ENCODE measurements around the gene A4GALT.
"Not testable (repeated sequence)": the region's sequence is repeated elsewhere in the genome, so short reads cannot be mapped to it uniquely, and the experiment has no call there.

The A4GALT gene, protein sequence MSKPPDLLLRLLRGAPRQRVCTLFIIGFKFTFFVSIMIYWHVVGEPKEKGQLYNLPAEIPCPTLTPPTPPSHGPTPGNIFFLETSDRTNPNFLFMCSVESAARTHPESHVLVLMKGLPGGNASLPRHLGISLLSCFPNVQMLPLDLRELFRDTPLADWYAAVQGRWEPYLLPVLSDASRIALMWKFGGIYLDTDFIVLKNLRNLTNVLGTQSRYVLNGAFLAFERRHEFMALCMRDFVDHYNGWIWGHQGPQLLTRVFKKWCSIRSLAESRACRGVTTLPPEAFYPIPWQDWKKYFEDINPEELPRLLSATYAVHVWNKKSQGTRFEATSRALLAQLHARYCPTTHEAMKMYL

DNA sequence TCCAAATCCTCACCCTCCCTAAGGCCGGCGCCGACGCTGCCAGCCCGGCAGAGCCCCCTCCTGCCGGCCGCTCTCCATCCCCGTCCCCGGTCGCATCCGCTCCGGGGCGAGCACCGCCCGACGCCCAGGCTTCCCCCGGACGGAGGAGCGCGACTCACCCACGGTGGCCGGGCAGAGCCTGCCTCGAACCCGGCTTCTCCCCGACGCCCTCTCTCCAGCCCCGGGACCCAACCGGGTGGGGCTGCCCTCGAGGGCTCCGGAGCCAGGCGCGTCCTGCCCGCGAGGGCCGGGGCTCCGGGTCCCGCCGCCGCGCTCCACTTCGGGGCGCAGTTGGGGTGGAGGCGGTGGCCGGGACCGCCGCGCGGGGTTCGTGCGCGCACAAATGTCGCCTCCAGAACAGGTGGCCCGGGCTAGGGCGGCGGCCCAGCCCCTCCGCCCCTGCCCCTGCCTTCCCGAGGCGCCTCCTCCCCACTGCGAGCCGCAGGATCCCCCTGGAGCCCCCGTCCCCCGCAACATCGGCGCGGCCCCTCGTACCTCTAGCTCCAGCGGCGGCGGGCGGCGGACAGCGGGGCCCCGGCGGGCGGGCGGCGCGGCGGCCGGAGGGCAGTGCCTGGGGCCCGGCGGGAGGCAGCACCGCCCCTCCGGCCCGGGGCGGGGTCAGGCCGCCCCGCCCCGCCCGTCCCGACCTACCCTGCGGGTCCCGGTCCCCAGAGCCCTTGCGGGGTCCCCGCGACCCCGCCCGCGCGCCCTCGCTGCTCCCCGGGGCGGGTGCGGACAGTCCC, at the start of gene A4GALT:
Gene A4GALT, minus strand, starts transcription at position 608 of the 782 bp plus-strand sequence. CDS start 26,919 bp downstream, outside the sequence.
- no peak for DNase-seq

DNA sequence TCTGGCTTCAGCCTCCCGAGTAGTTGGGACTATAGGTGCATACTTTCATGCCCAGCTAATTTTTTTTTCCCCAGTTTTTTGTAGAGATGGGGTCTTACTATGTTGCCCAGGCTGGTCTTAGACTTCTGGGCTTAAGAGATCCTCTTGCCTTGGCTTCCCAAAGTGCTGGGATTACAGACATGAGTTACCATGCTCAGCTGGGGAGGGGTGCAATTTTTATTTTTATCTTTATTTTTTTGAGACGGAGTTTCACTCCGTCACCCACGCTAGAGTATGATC, 49.7 kb upstream of the A4GALT start:
- no peak for DNase-seq

DNA sequence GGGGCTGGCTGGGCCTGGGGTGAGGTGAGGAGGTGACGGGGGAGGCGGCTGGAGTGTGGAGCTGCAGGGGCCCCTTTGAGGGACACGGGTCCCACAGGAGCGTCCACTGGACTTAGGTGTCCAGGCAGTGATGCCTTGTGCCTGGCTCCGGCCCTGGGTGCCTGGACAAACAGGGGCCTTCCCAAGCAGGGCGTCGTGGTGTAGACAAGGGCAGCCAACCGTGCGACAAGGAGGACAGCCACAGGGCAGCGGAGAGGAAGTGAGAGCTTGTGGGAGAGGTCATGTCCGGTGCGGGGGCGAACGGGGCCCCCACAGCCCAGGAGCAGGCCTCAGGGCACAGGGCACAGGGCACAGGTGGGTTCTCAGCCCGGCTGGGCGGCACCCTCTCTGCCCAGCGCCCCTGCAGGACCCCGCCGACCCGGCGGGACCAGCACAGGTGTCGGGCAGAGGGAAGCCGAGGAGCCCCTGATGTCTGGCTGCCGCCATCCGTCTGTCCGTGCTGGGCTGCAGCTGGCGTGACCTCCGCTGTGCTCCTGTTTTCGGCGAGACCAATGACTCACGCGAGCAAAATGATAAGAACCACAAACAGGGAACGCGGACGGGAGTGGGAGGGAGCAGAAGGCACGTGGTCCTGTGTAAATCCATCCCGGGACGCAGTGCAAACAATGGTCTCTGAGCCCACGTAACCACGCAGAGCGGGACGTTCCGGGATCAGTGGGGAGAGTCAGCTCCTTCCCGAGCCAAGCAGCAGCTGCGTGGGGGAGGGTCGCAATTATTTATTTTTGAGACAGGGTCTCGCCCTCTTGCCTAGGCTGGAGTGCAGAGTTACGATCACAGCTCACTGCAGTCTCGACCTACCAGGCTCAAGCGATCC, 49.1 kb upstream of the A4GALT start:
- no peak for DNase-seq

DNA sequence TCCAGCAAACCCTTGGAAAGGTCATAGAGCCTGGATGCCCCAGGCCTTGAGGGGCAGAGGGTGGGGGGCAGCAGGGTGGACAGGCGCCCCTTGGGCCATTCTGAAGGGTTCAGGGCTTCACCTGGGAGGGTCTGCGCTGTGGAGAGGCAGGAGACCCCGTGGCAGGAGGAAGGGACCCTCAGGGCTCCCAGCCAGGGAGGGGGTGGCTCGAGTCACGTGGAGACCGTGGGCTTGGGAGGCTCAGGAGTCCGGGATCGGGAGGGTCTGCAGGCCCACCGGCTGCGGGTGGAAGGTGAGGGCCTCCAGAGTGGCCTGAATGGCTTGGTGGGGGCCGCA, 48.5 kb upstream of the A4GALT start:
- DNase-seq = no peak

DNA sequence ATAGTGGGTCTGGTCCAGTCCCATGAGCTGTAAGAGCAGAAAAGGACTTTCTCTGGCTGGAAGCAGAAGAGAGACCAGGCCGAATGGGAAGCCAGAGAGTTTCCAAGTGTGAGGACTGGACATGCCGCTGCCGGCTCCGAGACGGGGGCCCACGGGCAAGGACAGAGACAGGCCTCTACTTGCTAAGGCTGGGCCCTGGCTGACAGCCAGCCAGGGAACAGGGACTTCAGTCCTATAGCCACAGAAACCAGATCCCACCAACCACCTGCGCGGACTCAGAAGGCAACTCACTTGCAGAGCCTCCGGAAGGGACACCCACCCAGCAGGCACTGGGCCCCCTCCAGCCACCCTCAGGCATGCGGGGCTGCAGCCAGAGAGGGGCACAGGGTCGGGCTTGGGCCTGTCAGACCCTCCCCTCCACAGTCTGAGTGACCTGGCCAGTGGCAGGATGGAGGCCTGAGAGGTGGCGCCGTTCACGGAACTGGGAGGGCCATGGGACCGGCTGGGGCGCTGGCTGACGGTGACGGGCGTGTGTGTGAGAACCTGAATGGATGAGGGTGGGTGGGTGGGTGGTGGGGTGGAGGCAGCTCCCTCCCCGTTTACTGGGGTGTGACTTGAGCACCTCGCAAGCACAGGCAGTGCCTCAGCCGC, 47.8 kb upstream of the A4GALT start:
- DNase-seq = no peak

DNA sequence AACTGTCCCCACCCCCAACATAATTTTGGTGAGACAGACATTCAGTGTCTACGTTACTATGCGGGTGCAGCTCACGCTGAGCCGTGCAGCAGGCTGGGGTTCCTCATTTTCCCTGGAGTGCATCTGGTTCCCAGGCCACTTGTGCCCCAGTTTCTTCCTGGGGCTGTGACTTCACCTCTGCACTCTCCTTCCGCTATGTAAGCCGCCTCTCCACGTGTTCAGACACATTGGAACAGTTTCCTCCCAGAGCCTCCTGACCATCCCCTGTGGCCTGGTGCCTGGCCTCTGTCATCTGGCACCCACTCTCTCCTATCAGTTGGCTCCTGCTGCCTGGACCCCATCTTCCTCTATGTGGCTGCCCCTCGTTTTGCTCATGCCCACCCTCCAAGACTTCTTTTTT, 46.2 kb upstream of the A4GALT start:
- no peak for DNase-seq

DNA sequence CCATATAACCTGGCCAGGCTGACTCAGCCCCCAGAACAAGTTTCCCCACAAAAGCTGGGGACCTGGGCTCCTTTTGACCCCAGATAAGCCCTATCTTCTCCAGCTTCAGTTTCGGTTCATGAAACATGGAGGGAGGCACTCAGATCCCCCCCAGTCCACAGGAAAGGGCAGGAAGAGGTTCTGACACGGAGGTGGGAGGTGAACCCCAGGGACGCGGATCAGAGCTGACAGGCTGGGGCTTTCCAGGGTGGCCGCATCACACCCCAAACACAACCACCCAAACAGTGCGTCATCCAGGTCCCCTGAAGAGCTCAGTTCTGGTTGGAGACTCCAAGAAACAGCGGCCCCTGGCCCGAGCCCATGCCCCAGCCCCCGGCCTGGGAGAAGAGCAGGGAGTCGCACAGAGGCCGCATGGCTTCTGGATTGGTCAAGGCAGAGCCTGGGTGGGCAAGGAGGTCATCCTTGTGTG, 44.3 kb upstream of the A4GALT start:
- no peak for DNase-seq

DNA sequence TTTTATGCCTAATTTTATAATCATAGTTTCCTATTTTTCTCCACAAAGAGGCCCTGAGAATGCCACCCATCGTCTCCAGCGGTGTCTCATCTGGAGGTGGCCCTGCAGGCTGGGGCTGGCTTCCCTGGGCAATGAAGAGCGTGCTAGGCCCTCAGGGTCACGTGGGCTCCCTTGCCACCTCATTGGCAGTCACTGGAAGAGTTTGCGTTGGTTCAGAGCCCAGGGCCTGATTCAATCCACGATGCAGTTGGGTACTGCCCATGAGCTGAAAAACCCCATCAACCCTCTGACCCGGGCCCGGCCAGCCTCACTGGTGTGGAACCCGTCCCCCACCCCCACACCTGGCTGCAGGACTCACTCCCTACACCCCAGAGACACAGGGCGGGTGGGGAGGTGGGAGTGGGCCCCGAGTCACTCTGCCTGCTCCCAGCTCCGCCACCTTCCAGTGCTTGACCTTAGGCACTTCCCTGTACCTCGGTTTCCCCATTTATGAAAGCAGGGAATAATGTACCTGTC, 43.4 kb upstream of the A4GALT start:
- DNase-seq = no peak

DNA sequence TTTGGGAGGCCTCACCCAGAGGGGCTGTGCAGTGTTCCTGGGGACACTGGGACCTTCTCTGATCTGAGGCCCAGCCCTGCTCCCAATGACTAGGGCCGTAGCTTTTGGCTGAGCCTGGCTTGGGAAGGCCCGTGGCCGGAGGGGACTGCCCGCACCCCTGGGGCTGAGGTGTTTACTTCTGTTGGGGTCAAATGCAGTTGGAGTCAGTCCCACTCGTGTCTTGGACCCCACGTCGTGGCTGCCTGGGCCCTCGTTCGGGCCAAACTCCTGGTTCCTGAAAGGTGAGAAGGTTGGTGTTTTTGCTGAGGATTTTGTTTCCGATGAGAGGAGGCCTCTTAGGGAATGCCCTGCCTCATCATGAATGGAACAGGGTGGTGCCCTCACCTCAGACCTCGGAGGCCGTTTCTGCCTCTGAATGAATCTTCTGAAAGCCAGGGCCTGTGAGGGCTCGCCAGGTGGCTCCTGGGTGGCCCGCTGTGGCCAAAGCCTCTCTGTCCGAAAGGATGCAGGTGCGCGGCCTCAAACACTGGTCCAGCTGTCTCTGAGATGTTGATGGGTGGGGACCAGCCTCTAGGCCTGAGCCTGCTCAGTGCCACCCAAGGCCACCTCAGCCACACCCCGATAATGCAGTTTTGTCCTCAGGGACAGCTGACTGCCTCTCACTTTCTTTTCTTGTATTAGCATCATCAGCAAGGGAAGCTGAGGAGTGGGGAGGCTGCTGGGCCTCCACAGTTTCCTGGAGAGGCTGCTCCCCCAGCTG, 40.3 kb upstream of the A4GALT start:
- no peak for DNase-seq

DNA sequence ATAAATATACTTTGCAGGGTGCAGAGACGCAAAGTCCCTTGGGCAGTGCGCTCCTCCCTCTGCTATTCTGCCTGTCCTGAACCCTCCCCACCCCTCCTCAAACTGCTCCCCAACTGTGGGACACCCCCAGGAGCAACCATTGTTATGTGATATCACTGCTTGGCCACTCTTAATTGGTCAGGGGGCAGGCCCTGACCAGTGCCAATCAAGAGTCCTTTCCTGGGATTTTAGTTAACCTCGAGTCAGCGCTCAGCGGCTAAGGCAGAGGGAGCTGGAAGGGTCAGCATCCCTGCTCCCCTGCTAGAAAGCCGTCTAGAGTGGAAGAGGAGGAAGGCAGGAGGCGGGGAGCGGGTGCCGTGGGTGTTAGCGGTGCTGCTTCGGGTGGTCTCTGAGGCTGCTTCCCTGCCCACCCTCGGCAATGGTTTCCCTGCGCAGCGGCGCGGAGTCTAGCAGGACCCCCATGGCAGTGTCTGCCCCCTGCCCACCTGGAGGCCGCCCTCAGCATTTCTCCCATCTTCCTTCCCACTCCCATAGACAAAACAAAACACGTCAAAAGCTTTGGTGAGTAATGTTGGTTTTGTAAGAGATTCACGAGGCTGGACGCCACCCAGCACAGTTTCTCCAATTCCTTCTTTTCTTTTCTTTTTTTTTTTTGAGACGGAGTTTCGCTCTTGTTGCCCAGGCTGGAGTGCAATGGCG, 38.4 kb upstream of the A4GALT start:
- no peak for DNase-seq

DNA sequence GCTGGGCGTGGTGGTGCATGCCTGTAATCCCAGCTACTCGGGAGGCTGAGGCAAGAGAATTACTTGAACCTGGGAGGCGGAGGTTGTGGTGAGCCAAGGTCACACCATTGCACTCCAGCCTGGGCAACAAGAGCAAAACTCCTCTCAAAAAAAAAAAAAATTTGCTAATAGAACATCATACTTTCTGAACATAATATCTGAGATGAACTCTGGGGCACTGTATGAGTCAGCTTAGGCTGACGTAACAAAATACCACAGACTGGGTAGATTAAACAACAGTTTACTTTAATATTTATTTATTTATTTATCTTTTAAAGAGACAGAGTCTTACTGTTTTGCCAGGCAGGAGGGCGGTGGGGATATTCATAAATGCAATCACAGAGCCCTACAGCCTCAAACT, 34.9 kb upstream of the A4GALT start:
- not testable (repeated sequence) for DNase-seq

DNA sequence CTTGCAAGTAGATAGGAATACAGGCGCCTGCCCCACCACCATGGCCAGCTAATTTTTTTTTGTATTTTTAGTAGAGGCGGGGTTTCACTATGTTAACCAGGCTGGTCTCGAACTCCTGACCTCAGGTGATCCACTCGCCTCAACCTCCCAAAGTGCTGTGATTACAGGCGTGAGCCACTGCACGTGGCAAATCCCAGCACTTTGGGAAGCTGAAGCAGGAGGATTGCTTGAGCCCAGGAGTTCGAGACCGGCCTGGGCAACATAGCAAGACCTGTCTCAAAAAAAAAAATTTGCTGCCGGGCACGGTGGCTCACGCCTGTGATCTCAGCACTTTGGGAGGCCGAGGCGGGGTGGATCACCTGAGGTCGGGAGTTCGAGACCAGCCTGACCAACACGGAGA, 34.5 kb upstream of the A4GALT start:
- DNase-seq = not testable (repeated sequence)

DNA sequence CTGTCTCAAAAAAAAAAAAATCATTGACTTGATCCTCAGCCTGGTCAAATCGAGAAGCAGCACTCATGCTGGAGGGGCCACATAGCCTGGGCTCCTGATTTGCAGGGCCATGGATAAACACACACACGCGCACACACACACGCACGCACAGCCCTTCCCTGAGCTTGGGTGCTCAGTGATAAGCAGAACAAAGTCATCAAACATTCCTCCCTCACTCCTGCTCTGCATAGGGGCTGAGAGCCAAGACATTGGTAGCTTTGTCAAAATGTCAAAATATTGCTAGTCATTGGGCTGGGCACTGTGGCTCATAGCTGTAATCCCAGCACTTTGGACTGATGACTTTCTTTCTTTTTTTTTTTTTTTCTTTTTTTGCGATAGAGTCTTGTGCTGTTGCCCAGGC, 34.0 kb upstream of the A4GALT start:
- no peak for DNase-seq

DNA sequence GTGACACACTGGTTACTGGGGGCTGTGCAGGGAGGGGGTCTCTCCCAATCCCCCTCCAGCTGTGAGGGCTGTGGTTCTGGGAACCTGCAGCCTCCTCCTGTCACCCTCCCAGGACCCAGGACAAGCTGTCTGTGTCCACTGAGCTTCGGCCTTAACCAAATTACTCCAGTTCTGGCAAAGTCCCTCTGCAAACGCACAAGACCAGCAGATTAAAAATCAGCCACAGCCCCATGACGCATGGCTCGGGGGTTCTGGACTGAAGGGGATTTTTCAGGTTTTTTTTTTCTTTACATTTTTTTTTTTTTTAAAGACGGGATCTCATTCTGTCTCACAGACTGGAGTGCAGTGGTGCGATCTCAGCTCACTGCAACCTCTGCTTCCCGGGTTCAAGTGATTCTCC, 32.2 kb upstream of the A4GALT start:
- no peak for DNase-seq

DNA sequence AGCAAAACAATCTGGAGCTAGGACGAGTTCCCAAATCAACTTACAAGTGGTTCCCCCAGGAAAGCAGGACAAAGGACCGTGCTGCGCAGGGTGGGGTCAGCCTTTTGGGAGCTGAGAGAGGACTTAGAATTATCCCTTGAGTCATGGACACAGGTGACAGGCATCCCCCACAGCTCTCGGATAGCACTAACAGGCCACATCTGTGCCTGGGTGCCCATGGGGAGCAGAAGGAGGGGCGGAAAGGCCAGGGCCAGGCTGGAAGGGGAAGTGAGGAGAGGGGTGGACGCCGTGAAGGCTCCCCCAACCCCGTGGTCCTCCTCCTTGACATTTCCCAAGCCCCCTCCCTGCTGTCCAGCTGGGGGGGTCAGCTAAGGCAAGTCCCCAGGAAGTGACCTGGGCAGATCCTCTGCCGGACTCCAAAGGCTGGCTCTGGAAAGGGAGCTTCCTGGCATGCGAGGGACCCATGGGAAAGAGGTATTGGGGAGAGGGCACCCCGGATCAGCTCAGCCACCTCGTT, 31.6 kb upstream of the A4GALT start:
- DNase-seq = no peak

DNA sequence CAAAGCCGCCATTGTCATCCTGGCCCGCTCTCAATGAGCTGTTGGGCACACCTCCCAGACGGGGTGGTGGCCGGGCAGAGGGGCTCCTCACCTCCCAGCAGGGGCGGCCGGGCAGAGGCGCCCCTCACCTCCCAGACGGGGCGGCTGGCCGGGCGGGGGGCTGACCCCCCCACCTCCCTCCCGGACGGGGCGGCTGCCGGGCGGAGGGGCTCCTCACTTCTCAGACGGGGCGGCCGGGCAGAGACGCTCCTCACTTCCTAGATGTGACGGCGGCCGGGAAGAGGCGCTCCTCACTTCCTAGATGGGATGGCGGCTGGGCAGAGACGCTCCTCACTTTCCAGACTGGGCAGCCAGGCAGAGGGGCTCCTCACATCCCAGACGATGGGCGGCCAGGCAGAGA, 29.8 kb upstream of the A4GALT start:
- not testable (repeated sequence) for DNase-seq

DNA sequence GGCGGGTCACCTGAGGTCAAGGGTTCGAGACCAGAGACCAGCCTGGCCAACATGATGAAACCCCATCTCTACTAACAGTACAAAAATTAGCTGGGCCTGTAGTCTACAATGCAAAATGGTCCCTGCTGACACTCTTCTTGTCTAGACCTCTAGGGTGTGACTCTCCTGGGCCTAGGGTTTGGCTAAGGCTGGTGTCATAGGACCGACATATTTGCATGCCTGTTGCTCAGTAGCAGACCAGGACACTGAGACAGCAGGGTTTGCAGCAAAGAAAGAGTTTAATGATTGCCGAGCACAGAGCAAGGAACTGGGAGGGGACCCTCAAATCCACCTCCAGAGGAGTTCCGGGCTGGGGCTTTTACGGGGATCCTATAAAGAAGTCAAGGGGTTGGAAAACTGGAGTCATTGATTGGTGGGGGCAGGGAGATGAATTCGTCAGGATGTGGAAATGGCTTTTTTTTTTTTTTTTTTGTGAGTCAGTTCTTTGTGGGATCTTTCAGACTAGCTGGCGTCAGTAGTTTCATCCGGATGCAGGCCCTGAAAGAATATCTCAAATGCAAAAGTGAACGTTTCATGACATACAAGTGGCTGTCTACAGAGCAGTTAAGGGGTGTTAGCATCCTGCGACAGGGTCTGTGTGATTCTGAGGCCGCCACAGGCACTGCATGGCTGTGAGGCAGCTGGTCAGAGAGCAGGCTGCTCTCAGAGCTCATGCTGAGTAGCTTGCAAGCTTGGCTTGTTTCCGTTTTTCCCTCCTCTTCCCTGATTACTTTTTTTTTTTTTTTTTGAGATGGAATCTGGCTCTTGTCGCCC, 27.2 kb upstream of the A4GALT start:
- no peak for DNase-seq

DNA sequence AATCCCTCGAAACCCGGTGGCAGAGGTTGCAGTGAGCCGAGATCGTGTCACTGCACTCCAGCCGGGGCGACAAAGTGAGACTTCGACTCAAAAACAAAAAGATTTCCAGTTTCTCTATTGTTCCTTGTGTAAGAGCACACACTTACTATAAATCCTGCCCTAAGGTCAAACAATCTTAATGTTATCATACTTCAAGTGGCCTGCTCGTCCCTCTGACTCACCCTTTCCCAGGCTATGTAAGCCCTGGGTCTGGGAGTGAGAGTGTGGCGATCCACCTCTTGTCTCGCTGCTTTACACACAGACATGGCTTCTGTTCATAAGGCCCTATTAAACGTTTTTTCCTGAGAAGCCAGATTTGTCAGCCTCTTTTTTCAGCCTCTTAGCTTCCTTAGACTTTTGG, 24.4 kb upstream of the A4GALT start:
- no peak for DNase-seq

DNA sequence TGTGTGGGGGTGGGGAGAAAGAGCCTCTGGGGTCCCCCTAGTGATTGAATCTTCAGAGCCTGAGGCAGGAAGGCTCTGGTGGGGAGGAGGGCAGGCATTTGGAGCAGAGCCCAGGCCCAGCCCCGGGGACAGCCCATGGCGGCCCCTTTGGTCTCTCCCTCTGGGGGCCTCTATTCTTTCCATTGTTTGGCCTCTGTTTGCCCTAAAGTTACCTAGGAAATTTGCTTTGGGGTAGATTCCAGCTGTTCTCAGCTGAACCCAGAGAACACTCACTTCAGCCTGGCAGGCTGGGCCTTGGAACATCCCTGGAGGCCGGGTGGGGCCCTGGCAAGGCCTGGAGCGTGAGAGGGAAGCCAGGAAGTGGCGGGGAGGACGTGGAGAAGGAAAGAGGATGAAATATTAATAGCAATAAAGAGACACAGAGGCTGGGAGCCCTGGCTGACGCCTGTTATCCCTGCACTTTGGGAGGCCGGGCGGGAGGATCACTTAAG, 22.9 kb upstream of the A4GALT start:
- no peak for DNase-seq

DNA sequence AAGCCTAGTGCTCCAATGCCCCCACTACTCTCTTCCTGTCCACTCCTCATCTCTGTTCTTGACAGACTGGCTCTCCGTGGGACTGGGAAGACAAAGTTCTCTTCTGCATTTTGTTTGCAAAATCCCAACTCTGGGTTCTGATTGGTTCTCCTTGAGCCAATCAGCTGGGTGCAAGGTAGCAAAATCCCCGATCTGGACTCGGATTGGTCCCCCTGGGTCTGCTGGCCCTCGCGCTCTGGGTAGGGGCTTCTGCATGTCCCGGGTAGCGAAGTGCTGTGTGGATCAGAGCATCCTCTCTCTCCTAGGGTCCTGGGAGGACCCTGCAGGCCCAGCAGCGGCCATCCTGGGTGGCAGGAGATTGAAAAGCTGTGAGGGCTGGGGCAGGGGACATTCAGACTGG, 22.3 kb upstream of the A4GALT start:
- no peak for DNase-seq

Data from NK-92 treated with Interleukin-12 subunit alpha and Interleukin-12 subunit beta, amount 100 ng/mL, for 24 hours (cell line).